Myocyte (in vitro differentiated cells): Measurements from ENCODE around the gene CITED2. TPM values are rescaled to one million over a fixed set of nuclear protein-coding genes. Genes with fewer than 3 reads are reported as not detected.
A peak's percentile ranks its signal among the peaks of the same experiment; 100 is the strongest.

Experiments used
- DNase-seq: peaks from one replicate; pipeline ENCODE4 v3.0.0-alpha.2; 2012; ENCODE audit warnings: low read depth
- total RNA-seq: library from RNA; depleted of rRNA; stranded (reverse); fragments of >200 nt; gene quantifications from 2 replicates; pipeline ENCODE4 v1.2.3, GENCODE V29; 2014

CITED2 gene
- total RNA-seq, 1 donor from 2014 or later: 218 TPM

DNA sequence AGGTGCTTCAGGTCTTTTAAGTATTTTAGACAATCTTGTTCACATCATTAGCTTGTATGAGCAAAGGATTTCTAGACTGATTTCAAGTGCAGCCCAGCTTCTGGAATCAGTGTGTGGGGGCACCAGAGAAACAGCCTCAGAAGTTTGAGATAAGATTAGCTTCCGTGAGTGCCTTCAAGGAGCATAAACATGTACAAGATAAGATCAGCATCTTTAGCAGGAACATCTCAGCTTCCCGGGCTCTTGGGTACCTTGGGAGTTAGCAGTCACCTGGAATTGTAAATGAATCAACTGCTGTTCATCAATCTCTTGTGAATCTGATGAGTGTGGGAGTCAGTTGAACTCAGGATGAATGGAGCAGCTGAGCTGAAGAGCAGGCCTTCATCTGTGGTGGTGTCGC lies 12.0 kb upstream of the CITED2 start:
- no peak for DNase-seq

DNA sequence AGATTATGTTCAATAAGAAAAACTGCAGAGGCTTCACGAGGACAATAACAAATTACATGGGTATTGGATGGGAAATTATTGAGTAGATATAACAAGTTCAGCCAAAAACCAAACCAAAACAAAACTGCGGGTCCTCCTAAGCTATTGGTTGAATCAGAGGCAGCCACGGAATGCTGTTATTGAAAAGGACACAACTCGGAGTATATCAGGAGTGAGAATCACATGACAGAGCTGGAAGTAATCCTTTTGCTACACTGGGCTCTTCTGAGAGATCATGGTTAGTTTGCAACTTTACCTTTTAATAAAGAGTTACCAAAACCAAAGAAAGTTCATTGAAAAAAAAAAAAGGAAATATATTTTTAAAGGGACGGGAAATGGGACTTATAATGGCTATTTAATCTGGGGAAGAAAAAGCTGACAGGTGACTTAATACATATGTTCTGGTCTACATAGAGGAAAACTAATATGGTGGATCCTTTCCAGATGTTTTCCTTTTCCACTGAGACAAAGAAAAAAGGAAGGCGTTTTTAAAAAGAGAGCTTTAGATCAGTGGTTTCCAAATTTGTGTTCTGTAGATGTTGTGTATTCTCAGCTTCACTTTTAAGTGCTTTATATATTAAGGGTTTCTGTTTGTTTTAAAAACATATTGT lies 6.9 kb upstream of the CITED2 start:
- DNase-seq: peak; percentile 24

- DNase-seq: no peak
These were observed 6.2 kb upstream of the CITED2 start for GRCh38 chr6:139380611-139381010.

- DNase-seq: no peak
These were observed 5.7 kb upstream of the CITED2 start for GRCh38 chr6:139380168-139380567.

GRCh38 chr6:139378882-139379341 lies 4.5 kb upstream of the CITED2 start:
- no peak for DNase-seq

DNA sequence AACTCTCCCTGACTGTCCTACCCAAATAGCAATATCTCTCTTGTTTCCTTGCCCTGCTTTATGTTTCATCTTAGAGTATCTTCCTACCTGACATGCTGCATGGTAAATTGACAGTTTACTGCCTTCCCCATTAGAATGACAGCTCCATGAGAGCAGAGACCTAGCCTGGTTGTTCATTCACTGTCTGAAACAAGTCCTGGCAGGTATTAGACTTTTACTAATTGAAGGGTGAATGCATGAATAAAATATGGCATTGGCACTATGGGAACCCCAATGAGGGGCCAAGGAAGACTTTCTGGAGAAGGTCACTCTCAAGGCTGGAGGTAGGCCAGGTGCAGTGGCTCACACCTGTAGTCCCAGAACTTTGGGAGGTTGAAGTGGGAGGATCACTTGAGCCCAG lies 3.8 kb upstream of the CITED2 start:
- no peak for DNase-seq

GRCh38 chr6:139376604-139377218 lies 2.3 kb upstream of the CITED2 start:
- peak; percentile 55 for DNase-seq

DNA sequence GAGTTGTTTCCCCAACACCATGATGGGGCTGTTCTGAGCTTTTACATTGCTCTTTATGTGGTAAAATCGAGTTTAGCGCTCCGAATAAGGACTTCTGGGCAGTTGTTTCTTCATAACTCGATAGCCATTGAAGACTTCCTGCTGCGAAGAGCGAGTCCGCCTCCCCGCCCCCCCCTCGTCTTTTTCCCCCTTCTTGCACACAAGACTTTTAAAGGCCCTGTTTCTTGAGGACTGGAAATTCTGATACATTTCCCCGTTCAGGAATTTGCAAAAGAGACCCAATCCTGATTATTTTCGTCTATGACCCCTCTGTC lies 1.5 kb upstream of the CITED2 start:
- DNase-seq: peak; percentile 66

GRCh38 chr6:139375226-139376016 lies 973 bp upstream of the CITED2 start:
- peak; percentile 97 for DNase-seq

GRCh38 chr6:139373928-139374356 lies 506 bp downstream of the CITED2 start:
- no peak for DNase-seq

- DNase-seq: peak; percentile 64
These were observed 1.1 kb downstream of the CITED2 start for GRCh38 chr6:139373154-139373927.

- DNase-seq: peak; percentile 42
These were observed 1.9 kb downstream of the CITED2 start for GRCh38 chr6:139372326-139373153.

- DNase-seq: peak; percentile 50
These were observed 2.8 kb downstream of the CITED2 start for GRCh38 chr6:139371421-139372203.

DNA sequence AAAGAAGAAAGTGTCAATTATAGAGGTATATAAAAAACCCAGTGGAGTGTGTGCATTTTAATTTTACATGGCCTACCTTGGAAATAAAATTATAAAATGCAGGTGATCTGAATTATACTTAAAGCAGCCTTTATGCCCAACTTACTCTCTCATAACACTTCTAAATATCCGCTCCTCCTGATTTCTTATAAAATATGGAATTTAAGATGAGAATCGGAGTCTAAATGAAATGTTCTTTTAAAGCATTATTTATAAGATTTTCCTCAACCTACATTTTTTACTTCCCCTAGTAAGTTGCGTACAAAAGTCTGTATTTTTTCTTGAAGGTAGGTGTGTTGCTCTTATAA lies 3.5 kb downstream of the CITED2 start:
- peak; percentile 24 for DNase-seq

DNA sequence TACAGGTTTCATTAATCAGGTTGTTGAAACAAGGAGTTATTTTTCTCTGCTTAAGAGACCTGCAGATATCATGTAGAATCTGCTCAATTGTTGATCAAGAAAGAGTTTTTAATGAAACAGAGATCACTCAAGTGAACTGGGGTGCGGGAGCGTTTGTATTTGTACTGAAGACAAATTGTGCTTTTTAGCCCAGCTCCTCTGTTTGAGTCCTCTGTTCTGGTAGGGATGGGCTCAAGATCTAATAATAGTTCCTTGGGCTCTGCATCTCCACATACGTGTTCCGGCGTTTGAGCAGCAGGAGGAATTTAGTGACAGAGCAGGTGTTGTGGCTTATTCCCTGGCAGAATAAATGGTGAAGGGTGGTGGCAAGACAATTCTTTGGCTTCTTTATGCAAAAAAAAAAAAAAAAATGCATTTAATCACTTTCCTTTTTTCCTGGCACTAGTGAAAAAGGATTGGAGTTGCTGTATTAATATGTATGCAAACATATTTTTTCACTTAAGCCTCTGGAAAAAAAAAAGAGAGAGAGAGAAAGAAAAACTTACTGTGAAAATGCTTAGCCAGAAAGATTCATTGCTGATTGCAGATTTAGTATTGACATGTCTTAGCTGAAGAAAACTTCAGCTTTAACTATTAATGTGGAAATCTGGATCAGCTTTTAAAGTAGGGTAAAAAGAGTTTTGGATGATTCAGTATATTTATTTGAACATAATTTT lies 4.0 kb downstream of the CITED2 start:
- DNase-seq: peak; percentile 94

GRCh38 chr6:139369568-139370282 lies 4.7 kb downstream of the CITED2 start:
- peak; percentile 76 for DNase-seq

- DNase-seq: no peak
These were observed 5.4 kb downstream of the CITED2 start for GRCh38 chr6:139369068-139369467.

DNA sequence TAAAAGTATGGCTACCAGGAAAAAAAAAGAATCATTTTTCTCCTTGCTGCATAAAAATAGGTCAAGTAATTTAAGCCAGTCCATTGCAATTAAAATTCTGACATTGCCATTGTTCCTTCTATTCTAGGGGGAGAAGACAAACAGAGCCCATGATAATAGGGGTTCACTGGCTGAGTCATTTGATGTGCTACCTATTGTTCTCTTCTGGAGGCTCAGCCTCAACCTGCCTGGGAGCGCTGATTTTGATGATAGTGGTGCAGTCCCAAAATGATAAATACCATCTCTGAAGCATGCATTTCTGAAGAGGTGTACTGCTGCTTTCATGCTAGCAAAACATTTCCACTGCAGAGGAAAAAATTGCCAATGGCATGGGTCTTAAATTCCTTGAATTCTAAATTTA lies 5.8 kb downstream of the CITED2 start:
- DNase-seq: no peak
